HG03354 (cell line): Measurements from ENCODE around the gene STARD7.
"Not testable (repeated sequence)": the region's sequence is repeated elsewhere in the genome, so short reads cannot be mapped to it uniquely, and the experiment has no call there.

ENCODE experiments used
- ATAC-seq: cut with Tn5 transposase; IDR thresholded peaks from one replicate; pipeline ENCODE4 v1.9.1; 2021; ENCODE audit warnings: mild to moderate bottlenecking; ENCODE audit not compliant: unreplicated experiment, poor library complexity, severe bottlenecking

The STARD7 gene

GRCh38 chr2:96169868-96170507 is 38.6 kb downstream of the STARD7 start:
- no peak for ATAC-seq

DNA sequence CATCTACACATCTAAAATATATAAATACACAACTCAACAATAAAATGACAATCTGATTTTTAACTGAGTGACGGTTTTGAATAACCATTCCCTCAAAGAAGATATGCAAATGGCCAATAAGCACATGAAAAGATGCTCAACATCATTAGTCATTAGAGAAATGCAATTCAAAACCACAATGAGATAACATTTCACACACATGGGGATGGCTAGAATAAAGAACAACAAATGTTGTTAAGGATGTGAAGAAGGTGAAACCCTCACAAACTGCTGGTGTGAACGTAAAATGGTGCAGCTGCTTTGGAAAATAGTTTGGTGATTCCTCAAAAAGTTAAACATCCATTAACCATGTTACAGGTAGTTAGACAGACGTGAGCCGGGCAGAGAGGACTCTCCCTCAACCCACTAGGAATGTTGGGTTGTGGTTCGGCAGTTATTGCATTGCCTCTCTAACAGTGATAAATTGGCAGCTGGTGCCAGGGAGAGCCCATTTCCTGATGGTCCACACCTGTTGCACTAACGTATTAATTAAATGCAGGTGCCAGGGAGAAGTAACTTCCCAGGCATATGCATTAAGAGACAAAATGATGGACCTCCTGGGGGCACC is 41.1 kb downstream of the STARD7 start:
- no peak for ATAC-seq

DNA sequence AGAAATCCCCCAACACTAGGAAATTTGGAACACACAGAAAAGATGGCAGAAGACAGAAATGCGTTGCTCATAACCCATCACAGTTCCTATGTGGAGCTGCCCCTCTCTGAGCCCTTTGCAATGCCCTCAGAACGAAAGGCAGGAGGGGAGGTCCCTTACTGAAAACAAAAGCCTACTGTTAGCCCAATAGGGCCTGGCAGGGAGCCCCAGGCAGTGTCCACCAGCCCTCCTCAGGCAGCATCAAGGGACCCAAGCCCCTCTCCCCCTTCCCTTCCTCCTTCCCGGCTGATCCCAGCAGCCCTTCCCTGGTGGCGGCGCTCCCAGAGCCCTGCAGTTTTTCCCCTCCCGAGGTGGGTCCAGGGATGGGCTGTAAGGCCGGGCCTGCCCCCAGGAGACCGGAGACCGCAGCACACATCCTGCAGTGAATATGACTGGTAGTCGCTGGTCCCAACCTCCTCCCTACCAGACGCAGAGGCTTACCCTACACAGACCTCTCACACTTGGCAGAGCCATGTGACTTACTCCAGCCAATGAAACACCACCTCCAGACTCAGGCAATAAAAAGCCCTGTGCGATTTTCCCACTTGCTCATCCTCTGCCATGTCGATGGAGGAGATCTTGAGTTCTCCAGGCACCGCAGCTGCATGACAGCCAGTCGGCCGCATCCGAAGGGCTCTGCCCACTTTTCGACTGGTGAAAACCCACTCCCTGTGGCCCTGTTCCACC is 44.0 kb downstream of the STARD7 start:
- peak; percentile 65 for ATAC-seq

DNA sequence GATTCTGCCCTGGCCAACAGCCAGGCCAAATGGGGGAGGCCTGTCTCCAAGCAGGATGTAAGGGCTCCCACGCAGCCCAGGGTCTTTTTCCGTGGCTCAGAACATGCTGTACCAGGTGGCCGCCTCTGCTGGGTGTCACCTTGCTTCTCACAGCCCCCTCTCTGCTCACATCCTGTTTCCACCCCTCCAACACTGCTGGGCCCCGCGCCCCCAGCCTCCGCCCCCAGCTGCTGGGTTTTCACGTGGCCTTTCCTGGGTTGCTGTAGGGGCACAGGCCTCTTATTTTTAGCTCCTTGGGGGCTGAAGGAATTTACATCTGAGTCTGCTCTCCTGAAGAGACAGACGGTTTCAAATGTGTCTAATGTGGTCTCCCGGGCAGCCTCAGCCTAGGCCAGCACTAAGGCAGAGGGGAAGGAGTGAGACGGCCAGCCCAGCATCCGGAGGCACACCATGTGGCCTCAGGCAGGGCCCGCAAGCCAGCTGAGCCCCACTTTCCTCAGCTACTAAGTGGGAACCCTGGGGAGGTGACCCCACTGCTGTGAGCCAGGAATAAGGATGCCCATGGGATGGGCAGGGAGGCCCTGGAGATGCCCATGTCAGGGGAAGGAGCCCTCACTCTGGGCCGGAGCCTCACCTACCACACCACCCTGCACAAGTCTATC is 44.7 kb downstream of the STARD7 start:
- ATAC-seq = peak; percentile 74

DNA sequence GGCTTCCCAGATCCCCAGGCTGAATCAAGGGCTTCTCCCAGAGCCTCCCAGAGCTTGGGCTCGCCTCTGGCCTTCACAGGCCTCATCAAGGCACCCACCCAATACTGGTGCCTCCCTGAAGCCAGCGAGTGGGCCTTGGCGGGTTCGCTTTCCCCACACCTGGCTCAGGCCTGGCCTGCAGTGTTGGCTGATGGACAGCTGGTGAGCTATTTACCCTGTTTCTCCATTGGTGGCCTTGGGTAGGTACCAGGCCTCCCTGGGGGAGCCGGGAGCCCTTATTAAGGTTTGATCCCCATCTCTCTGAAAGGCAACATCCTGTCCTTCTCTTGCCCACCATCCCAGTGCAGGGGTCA is 45.2 kb downstream of the STARD7 start:
- ATAC-seq = no peak

GRCh38 chr2:96161898-96162297 is 46.7 kb downstream of the STARD7 start:
- no peak for ATAC-seq

DNA sequence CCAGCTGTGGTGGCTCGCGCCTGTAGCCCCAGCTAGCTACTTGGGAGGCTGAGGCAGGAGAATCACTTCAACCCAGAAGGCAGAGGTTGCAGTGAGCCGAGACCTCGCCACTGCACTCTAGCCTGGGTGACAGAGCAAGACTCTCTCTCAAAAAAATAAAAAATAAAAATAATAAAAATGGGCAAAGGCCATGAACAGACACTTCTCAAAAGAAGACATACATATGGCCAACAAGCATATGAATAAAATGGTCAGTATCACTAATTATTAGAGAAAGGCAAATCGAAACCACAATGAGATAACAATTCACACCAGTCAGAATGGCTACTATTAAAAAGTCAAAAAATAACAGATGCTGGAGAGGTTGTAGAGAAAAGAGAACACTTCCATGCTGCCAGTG is 48.3 kb downstream of the STARD7 start:
- ATAC-seq = not testable (repeated sequence)

DNA sequence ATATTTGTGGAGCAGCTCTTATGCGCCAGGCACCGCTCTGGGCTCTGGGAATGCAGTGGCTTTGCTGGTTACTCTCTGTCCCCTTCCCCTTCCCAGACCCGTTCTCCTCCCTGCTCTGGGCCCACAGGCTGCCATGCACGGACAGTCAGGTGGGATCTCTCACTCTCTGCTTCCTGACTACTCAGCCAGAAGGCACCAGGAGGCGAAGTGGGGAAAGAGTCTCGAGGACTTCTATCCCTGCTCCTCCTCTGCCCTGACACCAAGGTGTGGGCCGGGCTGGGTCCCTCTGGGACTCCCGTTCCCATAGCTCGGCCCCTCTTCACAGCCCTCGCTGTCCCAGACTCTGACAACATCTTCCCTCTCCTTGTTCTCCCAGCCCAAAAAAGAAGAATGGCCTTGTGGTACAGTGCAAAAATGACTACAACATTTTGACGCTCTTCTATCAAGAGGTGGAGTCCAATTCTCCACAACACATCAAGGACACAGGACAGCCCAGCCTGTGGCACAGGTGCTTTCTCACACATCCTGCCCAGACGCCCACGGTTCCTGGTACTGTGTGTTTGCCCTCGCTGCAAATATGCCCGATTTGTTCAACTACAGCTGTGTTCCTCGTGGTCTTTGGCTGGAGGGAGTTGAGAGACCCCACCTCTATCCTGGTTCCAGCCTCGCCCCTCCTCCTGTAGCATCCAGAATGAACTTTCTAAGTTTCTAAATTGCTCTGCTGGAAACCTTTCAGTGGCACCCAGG is 49.4 kb downstream of the STARD7 start:
- ATAC-seq = no peak

- ATAC-seq = no peak
Observed at GRCh38 chr2:96158554-96158940, 50.1 kb downstream of the STARD7 start.

GRCh38 chr2:96157649-96158553 is 50.7 kb downstream of the STARD7 start:
- ATAC-seq = peak; percentile 61

GRCh38 chr2:96156926-96157648 is 51.5 kb downstream of the STARD7 start:
- peak; percentile 44 for ATAC-seq

GRCh38 chr2:96156011-96156820 is 52.4 kb downstream of the STARD7 start:
- no peak for ATAC-seq

DNA sequence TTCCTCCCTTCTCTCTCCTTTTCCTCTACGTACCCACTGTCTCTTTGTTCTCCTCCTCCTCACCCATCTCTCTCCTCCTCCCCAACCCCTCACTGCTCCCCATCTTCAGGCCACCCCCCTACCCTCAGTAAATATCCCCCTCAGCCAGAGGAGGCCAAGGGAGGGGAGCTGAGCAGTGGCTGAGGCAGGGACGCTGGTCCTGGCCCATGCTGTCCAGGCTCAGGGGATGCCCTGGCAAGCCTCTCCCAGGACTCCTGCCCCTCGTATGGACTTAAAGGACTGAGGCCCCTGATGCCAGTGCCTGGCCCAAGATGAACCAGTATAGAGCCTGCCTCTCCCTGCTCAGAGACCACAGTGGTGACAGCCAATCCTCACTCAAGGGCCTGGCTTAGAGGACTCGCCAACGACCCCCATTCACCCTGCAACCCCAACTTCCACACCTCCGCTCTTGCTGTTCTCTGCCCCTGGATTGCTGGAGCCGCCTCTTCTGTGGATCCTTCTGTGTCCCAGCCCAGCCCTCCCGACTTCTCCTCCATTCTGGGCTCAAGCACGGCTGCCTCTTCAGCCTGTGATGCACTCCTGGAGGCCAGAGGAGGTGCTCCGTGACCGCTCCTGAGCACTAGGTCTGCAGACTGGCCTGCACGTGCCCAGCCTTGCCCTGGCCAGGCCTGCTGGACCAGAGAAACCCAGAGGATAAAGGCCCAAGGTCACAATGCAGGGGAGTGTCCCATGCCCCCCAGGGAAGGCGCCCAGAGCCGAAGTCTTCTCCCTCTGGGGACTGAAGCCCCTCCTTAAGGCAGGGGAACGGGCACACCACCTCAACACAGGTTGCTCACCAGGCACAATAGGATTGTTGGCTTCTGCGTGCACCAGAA is 53.9 kb downstream of the STARD7 start:
- no peak for ATAC-seq

DNA sequence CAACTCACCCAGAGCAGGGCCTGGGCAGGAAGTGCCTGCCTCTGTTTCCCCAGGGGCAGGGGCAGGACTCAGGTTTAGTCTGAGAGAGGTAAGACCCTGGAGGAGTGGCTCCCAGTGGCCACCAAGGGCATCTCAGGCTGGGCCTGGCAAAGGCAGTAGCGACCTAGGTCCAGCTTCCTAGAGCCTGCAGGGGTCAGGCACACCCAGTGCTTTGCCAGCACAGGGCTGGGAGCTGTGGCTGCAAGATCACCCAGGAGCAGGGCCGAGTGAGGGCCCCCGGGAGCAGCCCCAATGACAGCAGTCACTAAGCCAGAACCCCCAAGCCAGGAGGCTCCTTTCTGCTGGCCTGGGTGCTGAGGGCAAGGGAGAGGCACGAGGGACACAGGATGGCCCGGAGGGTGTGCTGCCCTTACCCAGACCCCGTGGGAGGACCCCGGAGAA is 54.6 kb downstream of the STARD7 start:
- ATAC-seq = no peak

DNA sequence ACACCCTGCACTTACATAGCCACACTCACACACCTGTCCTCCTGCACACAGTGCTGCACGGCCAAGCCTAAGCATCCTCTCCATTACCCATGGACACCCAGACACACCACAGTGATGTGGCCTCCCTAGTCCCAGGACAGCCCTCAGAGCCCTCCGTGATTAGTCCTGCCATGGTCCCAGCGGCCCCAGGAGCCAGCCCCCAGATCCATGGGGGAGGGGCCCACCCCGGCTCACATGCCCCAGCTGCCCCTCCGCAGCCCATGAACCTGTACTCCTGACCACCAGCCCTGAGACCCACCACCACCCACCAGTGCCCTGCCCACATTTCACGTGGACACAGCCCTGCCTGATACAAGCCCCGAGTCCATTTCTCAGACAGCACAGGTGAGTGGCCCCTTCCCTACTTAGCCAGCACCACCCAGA is 55.3 kb downstream of the STARD7 start:
- no peak for ATAC-seq

GRCh38 chr2:96152304-96153161 is 56.1 kb downstream of the STARD7 start:
- ATAC-seq = no peak
